ENCODE data around the gene CHPF. TPM values are rescaled to one million over a fixed set of nuclear protein-coding genes. Genes with fewer than 3 reads are reported as not detected.

Gene CHPF
- total and polyA plus RNA-seq, 10 of the 15 experiments (the other 5 are each of a cell fraction or from before 2014, with no cell fraction given) = 0.09 to 17.4 (median 8.3) TPM; not detected in 1

GRCh38 chr2:219562049-219563020 lies 18.7 kb upstream of the CHPF start:
- POLR2A ChIA-PET = no interaction called here
- Histone ChIP-seq H3K4me1 (ENCODE audit: control insufficient read depth, insufficient read depth, low read length) (no peaks in the 10 kb centered on the region), H2AFZ (ENCODE audit: control insufficient read depth, low read depth, low read length) (no peak overlapping the region), H3K4me2 (ENCODE audit: control insufficient read depth, insufficient read depth) (no peak overlapping the region), H4K20me1 (ENCODE audit: control insufficient read depth, insufficient read depth) (no peaks in the 10 kb centered on the region), H3K27ac (ENCODE audit: control insufficient read depth, insufficient read depth) (no peak overlapping the region), H3K36me3 (ENCODE audit: control insufficient read depth in 2 of 2, insufficient read depth in 2 of 2, low read length in 1 of 2) (no peaks in the 10 kb centered on the region), H3K9ac (ENCODE audit: control insufficient read depth, insufficient read depth, low read length) (no peak overlapping the region), H3K27me3 (replicated peaks in 1 of 2; ENCODE audit: control insufficient read depth in 2 of 2, insufficient read depth in 2 of 2, low read length in 1 of 2) (no peaks in the 10 kb centered on the region; a peak in 2 of 4 replicates), H3K9me3 (replicated peaks; ENCODE audit: control insufficient read depth, insufficient read depth, low read length) (no peaks in the 10 kb centered on the region), H3K4me3 (no peak overlapping the region), H3K79me2 (ENCODE audit: control insufficient read depth, insufficient read depth, low read length) (no peaks in the 10 kb centered on the region)
- CTCF ChIA-PET = interaction anchor here (1.0 to 1.7 kb wide), 2 partner anchors 13 to 21 kb away, joined by 3 to 6 read pairs; no protein-coding TSS in a partner anchor
- RAD21 ChIA-PET (ENCODE audit: unreplicated experiment) = no interaction called here
- no TSS peak for BruUV-seq (replicated peaks)
- FAIRE-seq (no peak), ATAC-seq (no peak), DNase-seq (ENCODE audit: low read depth, low spot score) (no peak)
- SMC1A ChIA-PET (ENCODE audit: uncharacterized antibody, unreplicated experiment) = no interaction called here
- intact Hi-C loops (cut with micrococcal nuclease; ENCODE audit: unreplicated experiment) = no loop called here
- in situ Hi-C loops (cut with MboI) = no loop called here
- TF ChIP-seq KLF5 (IDR thresholded peaks at IDR 0.05; ENCODE audit: partially characterized antibody) = no peak
- TF ChIP-seq ATF7 (IDR thresholded peaks at IDR 0.05; ENCODE audit: low read depth) = no peak
- no peak for TF ChIP-seq SMARCA5 (IDR thresholded peaks at IDR 0.05)
- TF ChIP-seq SRF (IDR thresholded peaks at IDR 0.05; ENCODE audit: low read depth in 2 of 2, low read length in 2 of 2) = no peak
- no peak for TF ChIP-seq MTA2 (IDR thresholded peaks at IDR 0.05; ENCODE audit: low read depth)
- TF ChIP-seq CHD2 (IDR thresholded peaks at IDR 0.05; ENCODE audit: borderline replicate concordance, low read depth, low read length) = no peak
- TF ChIP-seq E4F1 (IDR thresholded peaks at IDR 0.05; ENCODE audit: borderline replicate concordance, partially characterized antibody) = no peak
- TF ChIP-seq GATAD2B (conservative IDR thresholded peaks at IDR 0.05; ENCODE audit: low read depth) = no peak
- no peak for TF ChIP-seq TAF1 (IDR thresholded peaks at IDR 0.05; ENCODE audit: borderline replicate concordance, low read depth, low read length)
- TF ChIP-seq RCOR1 (conservative IDR thresholded peaks at IDR 0.05; ENCODE audit: low read depth, low read length) = no peak
- WGBS (ENCODE audit: insufficient coverage, insufficient replicate concordance, low lambda C conversion rate, missing lambda C conversion rate) = 33% methylated on average over 30 of the region's 35 CpGs

Measured in GM12878 (cell line).